Fibroblast of mammary gland (primary cell): ENCODE data around the gene LHPP.
"Not testable (repeated sequence)": the region's sequence is repeated elsewhere in the genome, so short reads cannot be mapped to it uniquely, and the experiment has no call there.

Experiments used
- DNase-seq: peaks from one replicate; pipeline ENCODE4 v3.0.0-alpha.2; 2010; ENCODE audit warnings: low read depth
- H3K4me3 ChIP-seq: 2 replicates; pipeline ENCODE4 v1.5.1; 2011; ENCODE audit warnings: low read depth, mild to moderate bottlenecking, low read length, moderate library complexity; ENCODE audit not compliant: control insufficient read depth
- CTCF ChIP-seq: conservative IDR thresholded peaks from 2 replicates; pipeline ENCODE4 v1.5.1; 2011; ENCODE audit warnings: low read depth, low read length, inconsistent platforms; ENCODE audit not compliant: control insufficient read depth, insufficient read depth

Gene LHPP

DNA sequence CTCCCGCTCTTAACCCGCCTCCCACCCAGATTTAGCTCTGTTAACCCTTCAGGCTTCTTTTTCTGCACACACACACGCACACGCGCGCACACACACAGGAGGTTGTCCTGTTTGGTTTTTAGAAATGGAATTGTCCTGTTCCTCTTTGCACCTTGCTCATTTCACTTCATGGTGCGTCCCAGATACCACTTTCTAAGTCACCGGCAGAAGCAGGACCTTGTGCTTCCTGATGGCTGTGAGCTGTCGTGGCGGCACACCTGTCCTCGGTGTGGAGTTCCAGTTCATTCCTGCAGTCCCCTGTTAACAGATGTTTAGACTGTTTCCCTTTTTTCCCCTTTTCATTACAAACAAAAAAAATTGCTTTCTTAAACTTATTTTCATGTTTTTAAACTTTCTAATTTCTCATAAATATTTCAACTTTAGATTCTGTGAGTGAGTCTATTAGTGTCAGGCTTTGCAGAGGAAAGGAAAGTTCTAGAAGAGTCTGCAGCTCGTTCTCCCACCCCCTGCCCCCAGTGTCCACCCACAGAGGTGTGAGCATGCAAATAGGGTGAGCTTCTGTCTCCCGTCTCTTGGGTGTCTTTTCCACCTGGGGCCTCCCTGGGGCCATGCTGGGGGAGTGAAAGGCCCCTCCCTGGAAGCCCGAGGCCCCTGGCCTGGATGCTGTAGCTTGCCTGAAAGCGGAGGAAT is 85.5 kb downstream of the LHPP start:
- no peak for DNase-seq
- TF ChIP-seq CTCF = no peak
- H3K4me3 ChIP-seq = no peak overlapping the region

DNA sequence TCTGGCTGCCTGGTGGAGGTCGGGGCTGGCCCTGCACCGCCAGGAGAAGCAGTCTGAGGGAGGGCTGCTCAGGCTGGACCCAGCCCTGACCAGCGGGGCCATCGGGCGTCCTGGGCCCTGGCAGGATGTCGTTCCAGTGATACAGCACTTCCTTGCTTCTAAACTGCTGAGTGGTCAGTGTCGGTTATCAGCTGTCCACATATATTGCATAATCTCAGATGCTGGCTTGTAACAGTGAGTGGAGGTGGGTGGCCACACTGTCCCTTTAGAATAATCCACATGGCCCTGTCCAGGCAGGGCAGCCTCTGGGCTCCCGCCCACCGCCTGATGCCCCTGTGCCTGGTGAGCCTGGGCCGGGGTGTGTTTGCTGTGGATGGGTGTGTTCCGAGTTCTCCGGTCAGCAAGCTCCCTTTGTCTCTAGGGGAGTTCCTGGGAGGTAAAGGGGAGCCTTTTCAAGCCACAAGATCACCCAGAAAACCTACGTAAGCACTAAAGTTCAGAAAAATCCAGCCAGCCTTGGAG is 86.1 kb downstream of the LHPP start:
- DNase-seq = no peak
- H3K4me3 ChIP-seq = no peak overlapping the region
- no peak for TF ChIP-seq CTCF

- H3K4me3 ChIP-seq, DNase-seq: not testable (repeated sequence)
These were observed 87.5 kb downstream of the LHPP start for GRCh38 chr10:124549171-124549570.

GRCh38 chr10:124550293-124551034 is 88.8 kb downstream of the LHPP start:
- DNase-seq = no peak
- no peak overlapping the region for H3K4me3 ChIP-seq
- no peak for TF ChIP-seq CTCF

GRCh38 chr10:124551097-124551496 is 89.5 kb downstream of the LHPP start:
- no peak for DNase-seq
- no peak overlapping the region for H3K4me3 ChIP-seq
- TF ChIP-seq CTCF = no peak

DNA sequence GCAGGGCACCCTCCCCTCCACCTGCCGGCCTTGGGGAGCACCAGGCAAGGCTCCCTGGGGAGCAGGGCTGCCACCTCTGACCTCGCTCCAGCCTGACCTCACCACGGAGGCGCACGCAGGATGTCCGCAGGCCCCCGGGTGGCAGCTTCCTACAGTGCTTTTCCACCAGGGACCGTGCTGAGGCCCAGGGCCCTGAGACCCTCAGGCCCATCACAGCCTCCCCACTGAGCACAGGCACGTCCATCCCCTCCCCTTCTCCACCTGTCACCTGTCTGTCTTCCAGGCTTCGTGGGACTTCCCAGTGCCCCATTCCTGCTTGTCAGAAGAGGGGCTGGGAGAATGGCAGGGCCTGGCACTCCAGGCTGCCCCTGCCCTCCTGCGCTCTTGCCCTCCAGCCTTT is 90.1 kb downstream of the LHPP start:
- DNase-seq = no peak
- H3K4me3 ChIP-seq = no peak overlapping the region
- no peak for TF ChIP-seq CTCF

GRCh38 chr10:124552691-124553276 is 91.2 kb downstream of the LHPP start:
- no peak overlapping the region for H3K4me3 ChIP-seq
- TF ChIP-seq CTCF = no peak

More at GRCh38 chr10:124552691-124553276, 91.2 kb downstream of the LHPP start:
- no peak for DNase-seq
